GM19467 (cell line): ENCODE results near the gene TTC39C.
"Not testable (repeated sequence)": the region's sequence is repeated elsewhere in the genome, so short reads cannot be mapped to it uniquely, and the experiment has no call there.

Source experiments
- ATAC-seq: cut with Tn5 transposase; IDR thresholded peaks from one replicate; pipeline ENCODE4 v1.9.1; 2021; ENCODE audit warnings: mild to moderate bottlenecking, moderate library complexity; ENCODE audit not compliant: unreplicated experiment

Gene TTC39C

DNA sequence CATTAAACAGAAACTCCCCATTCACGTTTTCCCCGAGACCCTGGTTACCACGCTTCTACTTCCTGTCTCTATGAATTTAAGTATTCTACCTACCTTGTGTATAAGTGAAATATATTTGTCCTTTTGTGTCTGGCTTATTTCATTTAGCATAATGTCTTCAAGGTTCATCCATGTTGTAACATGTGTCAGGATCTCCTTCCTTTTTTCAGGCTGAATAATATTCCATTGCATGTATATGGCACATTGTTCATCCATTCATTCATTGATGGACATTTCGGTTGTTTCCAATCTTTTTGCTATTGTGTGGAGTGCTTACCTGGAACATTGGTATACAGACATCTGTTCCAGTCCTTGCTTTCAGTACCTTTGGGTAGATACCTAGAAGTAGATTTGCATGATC is 106.1 kb downstream of the TTC39C start:
- no peak for ATAC-seq

GRCh38 chr18:24121625-24122024 is 107.1 kb downstream of the TTC39C start:
- ATAC-seq = no peak

DNA sequence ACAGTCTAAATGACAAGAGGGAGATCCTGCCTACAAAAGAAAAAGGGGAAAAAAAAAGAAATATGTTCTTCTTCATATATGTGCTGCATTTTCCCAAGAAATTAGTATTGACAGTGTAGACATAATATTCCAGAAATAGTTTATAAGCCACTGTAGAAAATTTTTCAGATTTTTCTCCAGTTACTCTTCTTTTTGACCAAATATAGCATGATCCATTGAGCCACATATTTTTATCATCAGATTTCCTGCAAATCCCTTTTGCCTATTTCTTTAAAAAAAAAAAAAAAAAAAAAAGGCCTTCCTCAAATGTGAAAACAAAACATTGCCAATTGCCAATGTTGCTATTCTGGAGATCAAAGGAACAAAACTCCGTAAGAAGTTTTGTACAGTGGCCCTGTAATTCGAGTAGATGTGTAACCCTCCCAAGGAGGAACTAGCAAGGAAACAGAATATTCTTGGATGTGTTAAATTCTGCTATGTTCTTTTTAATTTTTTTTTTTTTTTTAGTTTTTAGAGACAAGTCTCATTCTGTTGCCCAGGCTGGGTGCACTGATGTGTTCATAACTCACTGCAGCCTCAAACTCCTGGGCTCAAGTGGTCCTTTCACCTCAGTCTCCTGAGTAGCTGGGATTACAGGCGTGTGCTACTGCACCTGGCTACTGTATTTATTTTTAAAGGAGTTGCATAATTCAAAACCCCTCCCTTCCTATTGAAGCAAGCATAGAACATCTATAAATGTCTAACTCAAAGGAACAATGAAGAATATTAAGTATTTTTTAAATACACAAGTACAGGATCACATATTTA is 111.8 kb downstream of the TTC39C start:
- ATAC-seq = no peak

GRCh38 chr18:24127735-24128134 is 113.2 kb downstream of the TTC39C start:
- no peak for ATAC-seq

GRCh38 chr18:24128700-24129099 is 114.1 kb downstream of the TTC39C start:
- ATAC-seq = no peak

DNA sequence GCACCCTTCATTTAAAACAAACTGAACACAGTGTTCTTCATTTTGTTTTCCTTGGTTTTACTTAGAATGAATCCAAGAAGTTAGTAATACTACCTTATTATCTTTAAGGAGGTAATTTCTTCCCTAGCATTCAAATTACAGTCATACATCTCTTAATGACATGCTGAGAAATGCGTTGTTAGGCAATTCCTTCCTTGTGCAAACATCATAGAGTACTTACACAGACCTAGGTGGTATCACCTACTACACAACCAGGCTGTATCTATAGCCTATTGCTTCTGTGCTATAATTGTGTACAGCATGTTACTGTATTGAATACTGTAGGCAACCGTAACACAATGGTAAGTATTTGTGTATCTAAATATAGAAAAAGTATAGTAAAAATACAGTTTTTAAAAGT is 115.9 kb downstream of the TTC39C start:
- no peak for ATAC-seq

- no peak for ATAC-seq
Measured at GRCh38 chr18:24136967-24137373, 122.4 kb downstream of the TTC39C start.

DNA sequence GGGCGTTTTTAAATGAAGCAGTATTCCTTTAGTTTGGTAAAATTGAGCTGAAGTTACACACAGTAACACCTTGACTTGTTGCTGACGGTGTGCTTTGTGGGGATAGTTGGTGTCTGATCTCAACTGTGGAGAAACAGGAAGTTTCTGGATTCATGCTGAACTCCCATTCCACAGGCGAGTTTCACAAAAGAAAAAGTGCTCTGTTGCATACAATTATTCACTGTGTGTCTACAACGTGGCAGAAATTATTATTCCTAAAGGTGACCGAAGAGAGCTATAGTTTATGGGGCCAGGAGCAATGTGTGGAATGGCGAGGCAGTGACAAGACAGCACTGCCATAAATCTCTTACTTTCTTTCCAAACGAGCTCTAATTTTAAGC is 123.8 kb downstream of the TTC39C start:
- no peak for ATAC-seq

DNA sequence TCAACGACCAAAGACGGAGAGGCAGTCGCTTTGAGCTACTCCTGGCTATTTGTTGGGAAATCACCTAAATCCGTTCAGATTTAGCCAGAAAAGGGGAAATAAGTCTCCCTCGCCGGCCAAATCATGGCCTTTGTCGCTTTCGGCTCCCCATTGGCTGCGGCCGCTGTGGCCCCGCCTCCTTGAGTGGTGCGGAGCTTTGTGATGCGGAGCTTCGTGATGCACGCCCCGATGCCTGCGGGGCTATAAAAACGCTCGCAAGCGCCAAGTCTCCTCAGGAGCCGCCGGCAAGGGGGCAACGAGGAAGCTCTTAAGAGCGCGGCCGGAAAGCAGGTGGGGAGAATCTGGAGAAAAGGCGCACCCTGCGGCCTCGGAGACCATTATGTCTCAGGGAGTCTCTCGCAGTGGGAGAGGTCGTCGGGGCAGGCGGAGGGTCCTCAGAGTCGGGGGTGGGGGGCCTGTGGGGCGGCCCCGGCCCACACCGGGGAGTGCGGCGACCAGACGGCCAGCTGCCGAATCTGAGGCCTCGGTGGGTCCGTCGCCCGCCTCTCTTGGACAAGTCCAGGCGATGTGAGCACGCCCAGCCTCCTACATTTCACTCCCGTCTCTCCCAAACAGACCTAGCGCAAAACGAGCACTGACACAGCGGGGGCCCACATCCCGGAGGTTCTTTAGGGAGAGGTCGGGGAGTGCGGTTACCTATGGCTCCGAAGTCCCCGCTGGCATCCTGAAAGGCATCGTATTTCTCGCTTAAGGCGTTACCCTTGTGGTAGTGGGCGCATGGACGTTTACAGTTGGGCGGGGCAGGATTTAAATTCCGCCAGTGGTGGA is 124.4 kb downstream of the TTC39C start, which contains the start of gene CABYR:
Gene CABYR, plus strand, starts transcription at position 274 of the 828 bp plus-strand sequence. CDS start 4,053 bp downstream, outside the sequence.
- ATAC-seq = peak; percentile 95

DNA sequence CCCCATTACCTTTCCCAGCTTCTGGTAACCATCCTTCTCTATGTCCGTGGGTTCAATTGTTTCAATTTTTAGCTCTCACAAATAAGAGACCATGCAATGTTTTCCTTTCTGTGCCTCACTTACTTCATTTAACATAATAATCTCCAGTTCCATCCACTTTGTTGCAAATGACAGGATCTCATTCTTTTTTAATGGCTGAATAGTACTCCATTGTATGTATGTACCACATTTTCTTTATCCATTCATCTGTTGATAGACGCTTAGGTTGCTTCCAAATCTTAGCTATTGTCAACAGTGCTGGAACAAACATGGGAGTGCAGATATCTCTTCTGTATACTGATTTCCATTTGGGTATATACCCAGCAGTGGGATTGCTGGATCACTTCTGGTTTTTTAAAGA is 126.1 kb downstream of the TTC39C start:
- no peak for ATAC-seq

DNA sequence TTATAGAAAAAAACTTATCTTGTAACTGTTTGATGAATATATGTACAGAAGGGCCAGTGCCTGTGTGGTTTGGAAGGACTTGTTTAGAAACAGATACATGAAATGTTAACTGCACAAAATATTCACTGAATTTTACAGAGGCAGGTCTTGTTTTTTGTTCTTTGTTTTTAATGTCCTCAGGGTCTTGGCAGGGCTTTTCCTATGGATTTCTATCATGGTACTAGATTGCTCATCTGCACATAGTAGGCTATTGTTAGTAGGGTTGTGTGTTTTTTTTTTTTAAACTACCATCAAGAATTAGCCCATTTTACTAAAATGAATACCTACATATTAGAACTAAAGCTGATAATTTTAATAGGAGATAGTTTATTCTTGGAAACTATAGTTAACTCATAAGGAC is 127.8 kb downstream of the TTC39C start:
- no peak for ATAC-seq

DNA sequence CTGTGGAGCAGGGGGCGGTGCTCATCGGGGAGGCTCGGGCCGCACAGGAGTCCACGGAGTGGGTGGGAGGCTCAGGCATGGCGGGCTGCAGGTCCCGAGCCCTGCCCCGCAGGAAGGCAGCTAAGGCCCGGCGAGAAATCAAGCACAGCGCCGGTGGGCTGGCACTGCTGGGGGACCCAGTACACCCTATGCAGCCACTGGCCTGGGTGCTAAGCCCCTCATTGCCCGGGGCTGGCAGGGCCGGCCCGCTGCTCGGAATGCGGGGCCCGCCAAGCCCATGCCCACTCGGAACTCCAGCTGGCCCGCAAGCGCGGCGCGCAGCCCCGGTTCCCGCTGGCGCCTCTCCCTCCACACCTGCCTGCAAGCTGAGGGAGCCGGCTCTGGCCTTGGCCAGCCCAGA is 135.0 kb downstream of the TTC39C start:
- not testable (repeated sequence) for ATAC-seq

- ATAC-seq = no peak
Measured at GRCh38 chr18:24153397-24153796, 138.8 kb downstream of the TTC39C start.

GRCh38 chr18:24157855-24158254 is 143.3 kb downstream of the TTC39C start:
- no peak for ATAC-seq

DNA sequence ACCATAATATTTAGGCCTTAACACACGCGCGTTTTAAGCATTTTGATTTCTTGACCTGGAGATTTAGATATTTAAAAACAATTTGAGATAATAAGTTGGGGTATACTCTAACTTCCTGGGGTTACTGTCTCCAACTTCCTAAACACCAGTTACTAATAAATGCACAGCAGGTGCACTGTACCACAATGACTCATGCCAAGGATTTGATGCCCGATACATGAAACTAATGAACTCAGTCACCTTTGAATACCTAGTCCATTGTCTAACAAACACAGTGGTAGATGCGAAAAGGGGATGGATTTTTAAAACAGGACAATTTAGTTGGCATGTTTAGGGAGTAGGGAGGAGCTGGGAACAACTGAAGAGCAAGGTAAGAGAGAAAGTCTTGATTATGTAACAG is 145.5 kb downstream of the TTC39C start:
- ATAC-seq = no peak

DNA sequence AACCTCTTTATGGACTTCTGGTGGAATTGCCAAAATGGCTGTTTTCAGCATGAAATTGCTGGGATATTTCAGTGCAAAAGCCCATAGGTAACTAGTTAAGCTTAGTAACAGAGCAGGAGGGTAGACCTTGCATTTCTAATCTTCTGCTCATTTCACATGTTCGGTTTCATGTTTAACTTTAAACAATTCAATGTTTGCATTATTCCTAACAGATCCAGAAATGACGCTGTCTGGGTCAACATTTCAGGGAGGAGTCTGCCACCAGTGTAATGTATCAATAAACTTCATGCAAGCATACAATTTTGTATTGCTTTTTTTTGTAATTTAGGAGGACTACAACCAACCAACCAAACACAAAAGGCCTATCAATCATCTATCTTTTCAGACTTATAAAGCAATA is 146.8 kb downstream of the TTC39C start:
- no peak for ATAC-seq

DNA sequence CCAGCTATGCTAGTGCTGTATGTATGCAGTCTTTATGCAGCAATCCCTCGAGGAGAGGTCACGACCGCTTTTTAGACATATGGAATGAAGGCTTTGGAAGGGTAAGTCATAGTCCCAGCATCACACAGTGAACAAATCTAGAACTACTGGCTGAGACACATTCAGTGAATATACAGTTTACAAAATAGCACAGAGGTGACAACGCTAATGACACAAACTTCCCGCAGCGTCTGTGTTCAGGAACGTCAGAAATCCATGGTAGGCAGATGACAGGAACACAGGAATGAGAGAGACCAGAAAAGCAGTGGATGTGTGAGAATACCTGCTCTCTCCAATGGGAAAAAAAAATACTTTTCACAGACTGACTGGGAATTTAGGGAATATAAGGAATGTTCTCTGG is 153.9 kb downstream of the TTC39C start:
- ATAC-seq = no peak

DNA sequence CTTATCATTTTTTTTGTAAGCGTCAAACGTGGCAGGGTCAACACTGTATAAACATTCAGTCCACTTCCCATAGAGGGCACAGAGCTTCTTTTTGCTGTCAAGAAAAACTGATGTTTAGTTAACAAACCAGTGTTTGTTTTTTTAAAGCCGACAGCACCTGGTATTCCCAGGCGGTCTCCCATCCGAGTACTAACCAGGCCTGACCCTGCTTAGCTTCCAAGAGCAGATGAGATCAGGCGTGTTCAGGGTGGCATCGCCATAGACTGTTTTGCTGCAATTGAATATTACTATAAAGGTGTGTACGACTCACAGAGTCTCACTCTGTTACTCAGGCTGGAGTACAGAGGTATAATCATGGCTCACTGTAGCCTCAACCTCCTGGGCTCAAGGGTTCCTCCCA is 155.8 kb downstream of the TTC39C start:
- no peak for ATAC-seq

GRCh38 chr18:24173997-24174396 is 159.4 kb downstream of the TTC39C start:
- ATAC-seq = no peak

- peak; percentile 83 for ATAC-seq
Measured at GRCh38 chr18:24176727-24177416, 162.3 kb downstream of the TTC39C start.

DNA sequence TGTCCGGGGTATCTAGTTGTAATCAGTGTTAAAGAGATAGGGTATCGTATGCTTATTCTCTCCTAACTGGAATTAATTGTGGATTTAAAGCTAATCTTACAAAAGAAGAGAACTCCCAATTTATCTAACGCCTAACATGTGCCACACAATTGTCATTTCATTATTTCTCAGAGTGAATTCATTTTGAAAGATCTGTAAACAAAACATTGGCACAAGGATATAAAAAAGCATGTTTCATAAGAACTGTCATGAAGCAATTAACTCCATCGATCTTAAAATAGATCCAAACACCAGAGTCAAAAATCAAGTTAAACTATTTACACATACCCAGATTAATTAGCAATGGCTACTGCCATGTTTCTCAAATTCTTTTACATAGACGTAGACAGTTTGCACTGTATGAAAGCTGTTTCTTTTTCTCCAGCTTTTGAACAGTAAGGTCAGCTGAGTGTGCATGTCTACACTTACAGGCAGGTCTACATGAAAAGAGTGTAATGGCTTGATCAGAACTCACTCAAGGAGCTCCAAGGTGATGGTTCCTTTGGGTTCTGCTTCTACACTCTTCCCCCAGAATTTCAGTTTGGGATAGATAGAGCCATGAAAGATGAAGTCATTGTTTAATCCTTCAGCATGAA is 163.1 kb downstream of the TTC39C start:
- ATAC-seq = no peak
